GM20000 (cell line): ENCODE data around the gene PHLDA2.

ENCODE experiments used
- DNase-seq: peaks from one replicate; pipeline ENCODE4 v3.0.0; 2012; ENCODE audit warnings: low spot score
- TF ChIP-seq, protein P1 (sequence below): IDR thresholded peaks from 2 replicates; pipeline ENCODE4 v1.5.1; 2012; ENCODE audit warnings: mild to moderate bottlenecking, control low read depth; ENCODE audit errors: extremely low read depth, missing control alignments

Gene PHLDA2

GRCh38 chr11:2934611-2935239 is 5.5 kb upstream of the PHLDA2 start:
- DNase-seq, result no peak
- TF ChIP-seq, protein P1, sequence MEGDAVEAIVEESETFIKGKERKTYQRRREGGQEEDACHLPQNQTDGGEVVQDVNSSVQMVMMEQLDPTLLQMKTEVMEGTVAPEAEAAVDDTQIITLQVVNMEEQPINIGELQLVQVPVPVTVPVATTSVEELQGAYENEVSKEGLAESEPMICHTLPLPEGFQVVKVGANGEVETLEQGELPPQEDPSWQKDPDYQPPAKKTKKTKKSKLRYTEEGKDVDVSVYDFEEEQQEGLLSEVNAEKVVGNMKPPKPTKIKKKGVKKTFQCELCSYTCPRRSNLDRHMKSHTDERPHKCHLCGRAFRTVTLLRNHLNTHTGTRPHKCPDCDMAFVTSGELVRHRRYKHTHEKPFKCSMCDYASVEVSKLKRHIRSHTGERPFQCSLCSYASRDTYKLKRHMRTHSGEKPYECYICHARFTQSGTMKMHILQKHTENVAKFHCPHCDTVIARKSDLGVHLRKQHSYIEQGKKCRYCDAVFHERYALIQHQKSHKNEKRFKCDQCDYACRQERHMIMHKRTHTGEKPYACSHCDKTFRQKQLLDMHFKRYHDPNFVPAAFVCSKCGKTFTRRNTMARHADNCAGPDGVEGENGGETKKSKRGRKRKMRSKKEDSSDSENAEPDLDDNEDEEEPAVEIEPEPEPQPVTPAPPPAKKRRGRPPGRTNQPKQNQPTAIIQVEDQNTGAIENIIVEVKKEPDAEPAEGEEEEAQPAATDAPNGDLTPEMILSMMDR, result no peak

GRCh38 chr11:2934021-2934550 is 4.9 kb upstream of the PHLDA2 start:
- no peak for DNase-seq
- TF ChIP-seq, protein P1, result no peak

GRCh38 chr11:2933375-2934020 is 4.3 kb upstream of the PHLDA2 start:
- no peak for DNase-seq
- TF ChIP-seq, protein P1, result no peak

DNA sequence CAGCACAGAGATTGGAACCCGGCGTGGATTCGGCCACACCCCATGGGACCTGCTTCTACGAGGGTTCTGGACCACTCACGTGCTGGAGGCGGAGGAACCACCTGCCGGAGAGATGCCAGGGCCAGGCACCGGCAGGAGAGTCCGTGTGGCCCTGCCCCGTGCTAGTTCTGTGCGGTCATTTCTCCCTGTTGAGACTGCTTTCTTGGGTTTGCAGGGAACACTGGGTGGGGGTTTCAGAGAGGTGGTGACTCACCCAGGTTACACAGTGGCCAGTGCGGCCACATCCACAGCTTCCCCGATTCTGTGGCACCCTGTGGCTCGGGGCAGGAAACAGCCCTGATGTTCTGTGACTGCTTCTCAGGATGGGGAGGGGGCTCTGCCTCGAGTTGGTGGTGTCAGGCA is 3.6 kb upstream of the PHLDA2 start:
- TF ChIP-seq, protein P1, result no peak
- DNase-seq, result no peak

DNA sequence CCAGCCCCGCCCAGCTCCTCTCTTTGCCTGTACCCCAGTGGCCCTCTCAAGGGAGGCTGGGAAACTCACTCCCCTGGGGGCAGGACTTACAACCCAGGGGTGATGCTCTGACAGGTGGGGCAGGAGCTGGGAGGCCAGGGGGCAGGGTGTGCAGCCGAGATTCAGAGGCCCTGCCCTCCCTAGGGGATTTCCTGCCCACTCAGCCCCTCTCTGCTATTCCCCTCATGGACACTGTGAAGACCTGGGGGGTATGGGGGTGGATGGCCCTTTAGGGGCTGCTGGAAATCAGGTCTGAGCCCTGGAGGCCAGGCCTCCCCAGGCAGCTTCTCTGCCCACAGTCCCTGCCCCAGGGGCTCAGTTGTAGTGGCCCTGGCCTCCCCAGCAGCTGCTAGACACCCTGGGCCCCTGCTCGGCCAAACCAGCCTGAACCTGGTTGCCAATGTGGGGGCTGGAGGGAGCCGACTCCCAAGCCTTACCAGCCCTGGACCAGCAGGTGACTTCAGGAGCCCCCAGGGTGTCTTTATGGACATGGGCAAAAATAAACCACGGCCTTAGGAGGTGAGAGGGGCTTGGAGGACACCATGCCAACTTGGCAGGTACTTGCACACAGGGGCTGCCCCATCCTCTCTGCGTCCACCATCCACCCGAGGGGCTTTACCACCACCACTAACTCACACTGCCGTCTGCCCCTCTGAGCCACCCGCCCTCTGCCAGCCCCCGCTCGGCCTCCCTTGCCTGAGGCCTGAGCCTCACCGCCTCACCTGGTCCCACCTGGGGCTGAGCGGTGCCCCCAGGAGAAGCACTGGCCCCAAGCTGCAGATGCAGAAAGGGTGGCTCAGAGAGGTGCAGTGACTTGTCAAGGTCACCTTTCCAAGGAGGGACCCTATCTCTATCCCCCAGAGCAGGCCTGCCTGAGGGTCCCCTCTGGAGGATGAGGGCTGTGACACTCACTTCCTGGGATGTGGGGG is 2.8 kb upstream of the PHLDA2 start:
- TF ChIP-seq, protein P1, result no peak
- peak; percentile 13 for DNase-seq

DNA sequence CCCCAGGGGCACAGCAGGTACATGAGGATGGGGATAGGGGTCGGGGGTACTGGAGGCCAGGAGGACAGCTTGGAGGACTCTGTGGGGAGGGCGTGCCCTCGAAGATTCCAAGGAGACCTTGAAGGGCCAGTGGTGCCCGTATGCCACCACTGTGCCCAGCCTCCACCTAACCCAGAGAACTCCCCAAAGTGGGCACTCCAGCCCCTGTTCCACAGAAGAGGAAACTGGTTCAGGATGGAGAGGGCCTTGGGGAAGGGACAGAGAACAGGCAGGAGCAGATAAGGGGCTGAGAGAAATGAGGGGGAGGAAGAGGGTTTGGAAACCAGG is 2.2 kb upstream of the PHLDA2 start:
- TF ChIP-seq, protein P1, result no peak
- DNase-seq, result no peak
